ENCODE measurements around the gene BBS1.

The BBS1 gene

DNA sequence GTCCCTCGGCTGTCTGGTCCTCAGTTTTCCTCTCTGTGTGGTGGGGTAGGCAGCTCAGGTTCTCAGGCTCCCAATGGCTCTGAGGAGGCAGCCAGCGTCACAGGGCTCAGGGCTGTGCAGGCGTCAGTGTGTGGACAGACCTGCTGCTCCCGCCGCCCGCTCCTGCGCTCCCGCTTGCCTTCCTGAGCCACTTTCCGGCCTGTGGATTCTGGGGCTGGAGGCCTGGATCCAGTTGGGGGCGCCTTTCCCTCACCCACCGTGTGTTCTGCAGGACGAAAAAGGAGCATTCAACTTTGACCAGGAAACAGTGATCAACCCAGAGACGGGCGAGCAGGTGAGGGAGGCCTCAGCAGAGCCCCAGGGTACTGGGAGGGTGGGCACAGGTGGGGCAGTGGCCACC, 15.5 kb upstream of the BBS1 start:
- Histone ChIP-seq H2BK12ac (ENCODE audit: low read length in 2 of 2) (no peak overlapping the region), H3K4me3 (ENCODE audit: insufficient read depth in 1 of 2, low read depth in 1 of 2, low read length in 2 of 2) (no peak overlapping the region), H3K4me1 (ENCODE audit: control insufficient read depth, insufficient read depth, low read depth, low read length) (peaks cover 6% of the 10 kb centered on the region), H2AFZ (ENCODE audit: low read depth, low read length) (no peak overlapping the region), H3K4me2 (ENCODE audit: low read length, poor library complexity, severe bottlenecking) (no peak overlapping the region), H3K27ac (ENCODE audit: low read length, poor library complexity, severe bottlenecking) (no peak overlapping the region), H3K9me3 (ENCODE audit: control insufficient read depth, low read length) (no peaks in the 10 kb centered on the region), H4K91ac (ENCODE audit: low read length) (no peak overlapping the region), H4K8ac (ENCODE audit: low read length) (no peak overlapping the region), H2AK5ac (ENCODE audit: low read length, severe bottlenecking) (no peak overlapping the region), H3K23ac (ENCODE audit: low read length in 2 of 2) (no peak overlapping the region), H3K18ac (ENCODE audit: low read depth in 1 of 2, low read length in 2 of 2) (no peak overlapping the region), H3K27me3 (ENCODE audit: control insufficient read depth in 1 of 2, insufficient read depth in 1 of 2, low read length in 2 of 2) (no peaks in the 10 kb centered on the region), H2BK120ac (ENCODE audit: low read depth, low read length) (no peak overlapping the region), H2BK15ac (ENCODE audit: low read depth, poor library complexity, severe bottlenecking) (no peak overlapping the region), H3K36me3 (ENCODE audit: control insufficient read depth in 1 of 2, insufficient read depth in 2 of 2, low read depth in 1 of 2, low read length in 2 of 2) (peaks cover 53 to 68% of the 10 kb centered on the region in 2 experiments), H3K79me1 (replicated peaks; ENCODE audit: low read length, poor library complexity, severe bottlenecking) (peaks cover 3% of the 10 kb centered on the region), H2BK5ac (ENCODE audit: low read depth, low read length, poor library complexity, severe bottlenecking) (no peak overlapping the region), H3K14ac (ENCODE audit: low read length in 2 of 2) (no peak overlapping the region), H3K9ac (ENCODE audit: low read length) (no peak overlapping the region), H3K4ac (ENCODE audit: low read depth in 1 of 2, low read length in 2 of 2) (no peak overlapping the region)
- DNase-seq: no peak
- WGBS: 94% methylated on average over 14 of the region's 14 CpGs

DNA sequence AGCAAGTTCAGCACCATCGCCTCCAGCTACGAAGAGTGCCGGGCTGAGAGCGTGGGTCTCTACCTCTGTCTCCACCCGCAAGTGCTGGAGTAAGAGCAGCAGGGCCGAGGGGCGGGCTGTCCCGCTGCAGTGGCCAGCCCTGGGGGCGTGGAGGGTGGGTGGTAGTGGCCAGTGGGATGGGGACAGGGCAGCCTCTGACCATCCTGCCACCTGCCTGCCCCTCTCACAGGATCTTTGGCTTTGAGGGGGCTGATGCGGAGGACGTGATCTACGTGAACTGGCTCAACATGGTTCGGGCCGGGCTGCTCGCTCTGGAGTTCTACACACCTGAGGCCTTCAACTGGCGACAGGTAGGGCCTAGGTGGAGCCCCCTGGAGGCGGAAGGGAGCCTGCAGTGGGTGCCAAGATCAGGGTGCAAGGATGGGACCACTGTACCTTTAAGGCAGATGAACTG, 15.0 kb upstream of the BBS1 start:
- Histone ChIP-seq H3K4me3 (ENCODE audit: insufficient read depth in 1 of 2, low read depth in 1 of 2, low read length in 2 of 2) (no peak overlapping the region), H3K4me2 (ENCODE audit: low read length, poor library complexity, severe bottlenecking) (no peak overlapping the region), H3K4me1 (ENCODE audit: control insufficient read depth, insufficient read depth, low read depth, low read length) (peaks cover 6% of the 10 kb centered on the region), H3K4ac (ENCODE audit: low read depth in 1 of 2, low read length in 2 of 2) (no peak overlapping the region), H2BK5ac (ENCODE audit: low read depth, low read length, poor library complexity, severe bottlenecking) (no peak overlapping the region), H2AFZ (ENCODE audit: low read depth, low read length) (no peak overlapping the region), H4K8ac (ENCODE audit: low read length) (no peak overlapping the region), H3K14ac (ENCODE audit: low read length in 2 of 2) (no peak overlapping the region), H3K27me3 (ENCODE audit: control insufficient read depth in 1 of 2, insufficient read depth in 1 of 2, low read length in 2 of 2) (no peaks in the 10 kb centered on the region), H3K36me3 (ENCODE audit: control insufficient read depth in 1 of 2, insufficient read depth in 2 of 2, low read depth in 1 of 2, low read length in 2 of 2) (peaks cover 58 to 71% of the 10 kb centered on the region in 2 experiments), H3K79me1 (replicated peaks; ENCODE audit: low read length, poor library complexity, severe bottlenecking) (peaks cover 3% of the 10 kb centered on the region), H2BK120ac (ENCODE audit: low read depth, low read length) (no peak overlapping the region), H3K18ac (ENCODE audit: low read depth in 1 of 2, low read length in 2 of 2) (no peak overlapping the region), H2AK5ac (ENCODE audit: low read length, severe bottlenecking) (no peak overlapping the region), H4K91ac (ENCODE audit: low read length) (no peak overlapping the region), H3K23ac (ENCODE audit: low read length in 2 of 2) (no peak overlapping the region), H3K9me3 (ENCODE audit: control insufficient read depth, low read length) (no peaks in the 10 kb centered on the region), H3K9ac (ENCODE audit: low read length) (no peak overlapping the region), H3K27ac (ENCODE audit: low read length, poor library complexity, severe bottlenecking) (no peak overlapping the region), H2BK15ac (ENCODE audit: low read depth, poor library complexity, severe bottlenecking) (no peak overlapping the region), H2BK12ac (ENCODE audit: low read length in 2 of 2) (no peak overlapping the region)
- 92% methylated on average over 17 of the region's 17 CpGs for WGBS
- no peak for DNase-seq

GRCh38 chr11:66497206-66497605, 13.2 kb upstream of the BBS1 start:
- no peak overlapping the region for H2BK5ac ChIP-seq (ENCODE audit: low read depth, low read length, poor library complexity, severe bottlenecking)
- no peak overlapping the region for H4K91ac ChIP-seq (ENCODE audit: low read length)
- no peak overlapping the region for H3K4me2 ChIP-seq (ENCODE audit: low read length, poor library complexity, severe bottlenecking)
- no peak overlapping the region for H2AK5ac ChIP-seq (ENCODE audit: low read length, severe bottlenecking)
- H2AFZ ChIP-seq (ENCODE audit: low read depth, low read length): no peak overlapping the region
- DNase-seq: no peak
- H3K9ac ChIP-seq (ENCODE audit: low read length): no peak overlapping the region
- H3K4me3 ChIP-seq (ENCODE audit: insufficient read depth in 1 of 2, low read depth in 1 of 2, low read length in 2 of 2): no peak overlapping the region
- H3K27ac ChIP-seq (ENCODE audit: low read length, poor library complexity, severe bottlenecking): no peak overlapping the region
- H3K27me3 ChIP-seq (ENCODE audit: control insufficient read depth in 1 of 2, insufficient read depth in 1 of 2, low read length in 2 of 2): no peaks in the 10 kb centered on the region
- no peak overlapping the region for H3K14ac ChIP-seq (ENCODE audit: low read length in 2 of 2)
- H3K79me1 ChIP-seq (replicated peaks; ENCODE audit: low read length, poor library complexity, severe bottlenecking): peaks cover 3% of the 10 kb centered on the region
- peaks cover 55 to 67% of the 10 kb centered on the region in 2 experiments for H3K36me3 ChIP-seq (ENCODE audit: control insufficient read depth in 1 of 2, insufficient read depth in 2 of 2, low read depth in 1 of 2, low read length in 2 of 2)
- no peak overlapping the region for H3K4ac ChIP-seq (ENCODE audit: low read depth in 1 of 2, low read length in 2 of 2)
- H2BK12ac ChIP-seq (ENCODE audit: low read length in 2 of 2): no peak overlapping the region
- H2BK15ac ChIP-seq (ENCODE audit: low read depth, poor library complexity, severe bottlenecking): no peak overlapping the region
- peaks cover 6% of the 10 kb centered on the region for H3K4me1 ChIP-seq (ENCODE audit: control insufficient read depth, insufficient read depth, low read depth, low read length)
- no peak overlapping the region for H2BK120ac ChIP-seq (ENCODE audit: low read depth, low read length)
- H3K23ac ChIP-seq (ENCODE audit: low read length in 2 of 2): no peak overlapping the region
- H3K9me3 ChIP-seq (ENCODE audit: control insufficient read depth, low read length): no peaks in the 10 kb centered on the region
- 99% methylated on average over 16 of the region's 16 CpGs for WGBS
- no peak overlapping the region for H4K8ac ChIP-seq (ENCODE audit: low read length)
- no peak overlapping the region for H3K18ac ChIP-seq (ENCODE audit: low read depth in 1 of 2, low read length in 2 of 2)

DNA sequence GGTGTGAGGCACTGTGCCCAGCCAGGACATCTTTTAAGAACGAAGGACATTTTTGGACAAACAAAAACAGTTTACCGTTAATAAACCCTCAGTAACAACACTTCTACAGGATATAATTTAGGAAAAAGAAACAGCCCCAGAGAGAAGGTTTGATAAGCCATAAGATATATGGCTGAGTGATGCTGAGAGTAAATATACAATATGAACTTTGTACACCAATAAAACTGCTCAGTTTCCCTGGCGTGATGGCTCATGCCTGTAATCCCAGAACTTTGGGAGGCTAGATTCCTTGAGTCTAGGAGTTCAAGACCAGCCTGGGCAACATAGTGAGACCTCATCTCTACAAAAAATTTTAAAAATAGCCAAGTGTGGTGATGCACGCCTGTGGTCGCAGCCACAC, 11.9 kb upstream of the BBS1 start:
- H3K4me2 ChIP-seq (ENCODE audit: low read length, poor library complexity, severe bottlenecking): no peak overlapping the region
- H3K18ac ChIP-seq (ENCODE audit: low read depth in 1 of 2, low read length in 2 of 2): no peak overlapping the region
- 97% methylated on average over 3 of the region's 5 CpGs for WGBS

More for the DNA sequence above, 11.9 kb upstream of the BBS1 start:
- no peak overlapping the region for H3K4ac ChIP-seq (ENCODE audit: low read depth in 1 of 2, low read length in 2 of 2)
- H2AFZ ChIP-seq (ENCODE audit: low read depth, low read length): no peak overlapping the region
- H4K91ac ChIP-seq (ENCODE audit: low read length): no peak overlapping the region
- no peak overlapping the region for H2AK5ac ChIP-seq (ENCODE audit: low read length, severe bottlenecking)
- H2BK12ac ChIP-seq (ENCODE audit: low read length in 2 of 2): no peak overlapping the region
- peaks cover 46 to 54% of the 10 kb centered on the region in 2 experiments for H3K36me3 ChIP-seq (ENCODE audit: control insufficient read depth in 1 of 2, insufficient read depth in 2 of 2, low read depth in 1 of 2, low read length in 2 of 2)
- H3K79me1 ChIP-seq (replicated peaks; ENCODE audit: low read length, poor library complexity, severe bottlenecking): peaks cover 3% of the 10 kb centered on the region
- H3K4me1 ChIP-seq (ENCODE audit: control insufficient read depth, insufficient read depth, low read depth, low read length): no peaks in the 10 kb centered on the region
- no peak overlapping the region for H3K9ac ChIP-seq (ENCODE audit: low read length)
- H2BK15ac ChIP-seq (ENCODE audit: low read depth, poor library complexity, severe bottlenecking): no peak overlapping the region
- DNase-seq: no peak
- no peak overlapping the region for H2BK5ac ChIP-seq (ENCODE audit: low read depth, low read length, poor library complexity, severe bottlenecking)
- H3K23ac ChIP-seq (ENCODE audit: low read length in 2 of 2): no peak overlapping the region
- no peak overlapping the region for H2BK120ac ChIP-seq (ENCODE audit: low read depth, low read length)
- no peak overlapping the region for H3K27ac ChIP-seq (ENCODE audit: low read length, poor library complexity, severe bottlenecking)
- H4K8ac ChIP-seq (ENCODE audit: low read length): no peak overlapping the region
- no peak overlapping the region for H3K14ac ChIP-seq (ENCODE audit: low read length in 2 of 2)
- no peaks in the 10 kb centered on the region for H3K9me3 ChIP-seq (ENCODE audit: control insufficient read depth, low read length)
- no peak overlapping the region for H3K4me3 ChIP-seq (ENCODE audit: insufficient read depth in 1 of 2, low read depth in 1 of 2, low read length in 2 of 2)
- no peaks in the 10 kb centered on the region for H3K27me3 ChIP-seq (ENCODE audit: control insufficient read depth in 1 of 2, insufficient read depth in 1 of 2, low read length in 2 of 2)

All from mesenchymal stem cell (in vitro differentiated cells and primary cell).